HEK293 (cell line): Measurements from ENCODE around the gene LIN52.

ENCODE experiments used
- BCL11A ChIP-seq: fragments of 450-650 bp; formaldehyde crosslinking; IDR thresholded peaks from 2 replicates; pipeline ENCODE4 v1.5.1; 2016; ENCODE audit warnings: low read depth, missing biosample characterization, missing genetic modification characterization
- REST ChIP-seq: fragments of 450-650 bp; formaldehyde crosslinking; IDR thresholded peaks from 2 replicates; pipeline ENCODE4 v1.5.1; 2016; ENCODE audit warnings: missing biosample characterization, missing genetic modification characterization
- YY1 ChIP-seq: fragments of 450-650 bp; formaldehyde crosslinking; IDR thresholded peaks from 2 replicates; pipeline ENCODE4 v1.5.1; 2018; ENCODE audit warnings: missing biosample characterization, missing genetic modification characterization
- ZBTB8A ChIP-seq: fragments of 450-650 bp; formaldehyde crosslinking; IDR thresholded peaks from 2 replicates; pipeline ENCODE4 v1.5.1; 2016; ENCODE audit warnings: missing biosample characterization, missing genetic modification characterization
- ZNF266 ChIP-seq: fragments of 450-650 bp; formaldehyde crosslinking; IDR thresholded peaks from 2 replicates; pipeline ENCODE4 v1.5.1; 2016; ENCODE audit warnings: missing biosample characterization, missing genetic modification characterization, low read depth
- ZNF391 ChIP-seq: fragments of 450-650 bp; formaldehyde crosslinking; IDR thresholded peaks from 2 replicates; pipeline ENCODE4 v1.5.1; 2016; ENCODE audit warnings: low read depth, missing biosample characterization, missing genetic modification characterization, borderline replicate concordance
- ZNF530 ChIP-seq: fragments of 450-650 bp; formaldehyde crosslinking; IDR thresholded peaks from 2 replicates; pipeline ENCODE4 v1.5.1; 2016; ENCODE audit warnings: low read depth, missing biosample characterization, missing genetic modification characterization
- ZNF561 ChIP-seq: fragments of 450-650 bp; IDR thresholded peaks from 2 replicates; pipeline ENCODE4 v1.5.1; 2018; ENCODE audit warnings: missing biosample characterization, missing genetic modification characterization, borderline replicate concordance
- ZNF837 ChIP-seq: fragments of 450-650 bp; formaldehyde crosslinking; IDR thresholded peaks from 2 replicates; pipeline ENCODE4 v1.5.1; 2016; ENCODE audit warnings: missing biosample characterization, missing genetic modification characterization
- ZSCAN18 ChIP-seq: fragments of 450-650 bp; formaldehyde crosslinking; IDR thresholded peaks from 2 replicates; pipeline ENCODE4 v1.5.1; 2016; ENCODE audit warnings: missing biosample characterization, missing genetic modification characterization
- TF ChIP-seq, protein P1 (sequence below): fragments of 450-650 bp; formaldehyde crosslinking; IDR thresholded peaks from 2 replicates; pipeline ENCODE4 v1.5.1; 2016; ENCODE audit warnings: missing biosample characterization, missing genetic modification characterization
- TF ChIP-seq, protein P2 (sequence below): fragments of 450-650 bp; formaldehyde crosslinking; optimal IDR thresholded peaks from 2 replicates; pipeline ENCODE3; 2016; ENCODE audit warnings: missing biosample characterization, mild to moderate bottlenecking, missing genetic modification characterization

GRCh38 chr14:74141703-74142102 lies 56.9 kb downstream of the LIN52 start:
- no peak for TF ChIP-seq ZBTB8A (tag by site-specific recombination)
- TF ChIP-seq, protein P1, sequence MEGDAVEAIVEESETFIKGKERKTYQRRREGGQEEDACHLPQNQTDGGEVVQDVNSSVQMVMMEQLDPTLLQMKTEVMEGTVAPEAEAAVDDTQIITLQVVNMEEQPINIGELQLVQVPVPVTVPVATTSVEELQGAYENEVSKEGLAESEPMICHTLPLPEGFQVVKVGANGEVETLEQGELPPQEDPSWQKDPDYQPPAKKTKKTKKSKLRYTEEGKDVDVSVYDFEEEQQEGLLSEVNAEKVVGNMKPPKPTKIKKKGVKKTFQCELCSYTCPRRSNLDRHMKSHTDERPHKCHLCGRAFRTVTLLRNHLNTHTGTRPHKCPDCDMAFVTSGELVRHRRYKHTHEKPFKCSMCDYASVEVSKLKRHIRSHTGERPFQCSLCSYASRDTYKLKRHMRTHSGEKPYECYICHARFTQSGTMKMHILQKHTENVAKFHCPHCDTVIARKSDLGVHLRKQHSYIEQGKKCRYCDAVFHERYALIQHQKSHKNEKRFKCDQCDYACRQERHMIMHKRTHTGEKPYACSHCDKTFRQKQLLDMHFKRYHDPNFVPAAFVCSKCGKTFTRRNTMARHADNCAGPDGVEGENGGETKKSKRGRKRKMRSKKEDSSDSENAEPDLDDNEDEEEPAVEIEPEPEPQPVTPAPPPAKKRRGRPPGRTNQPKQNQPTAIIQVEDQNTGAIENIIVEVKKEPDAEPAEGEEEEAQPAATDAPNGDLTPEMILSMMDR (tag by site-specific recombination), result no peak
- no peak for TF ChIP-seq ZNF266 (tag by site-specific recombination)
- no peak for TF ChIP-seq ZNF561 (tag by site-specific recombination)
- no peak for TF ChIP-seq ZSCAN18 (tag by site-specific recombination)
- no peak for TF ChIP-seq ZNF530 (tag by site-specific recombination)
- TF ChIP-seq, protein P2, sequence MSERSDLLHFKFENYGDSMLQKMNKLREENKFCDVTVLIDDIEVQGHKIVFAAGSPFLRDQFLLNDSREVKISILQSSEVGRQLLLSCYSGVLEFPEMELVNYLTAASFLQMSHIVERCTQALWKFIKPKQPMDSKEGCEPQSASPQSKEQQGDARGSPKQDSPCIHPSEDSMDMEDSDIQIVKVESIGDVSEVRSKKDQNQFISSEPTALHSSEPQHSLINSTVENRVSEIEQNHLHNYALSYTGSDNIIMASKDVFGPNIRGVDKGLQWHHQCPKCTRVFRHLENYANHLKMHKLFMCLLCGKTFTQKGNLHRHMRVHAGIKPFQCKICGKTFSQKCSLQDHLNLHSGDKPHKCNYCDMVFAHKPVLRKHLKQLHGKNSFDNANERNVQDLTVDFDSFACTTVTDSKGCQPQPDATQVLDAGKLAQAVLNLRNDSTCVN, result no peak
- TF ChIP-seq YY1 (tag by site-specific recombination), result no peak
- no peak for TF ChIP-seq ZNF837
- no peak for TF ChIP-seq BCL11A
- no peak for TF ChIP-seq ZNF391 (tag by site-specific recombination)
- TF ChIP-seq REST, result no peak
